Activated T-cell treated with anti-CD3 and anti-CD28 coated beads, Interleukin-2, amount 50 U/mL, for 1 hour (primary cell): ENCODE data around the gene OR10V1.

Experiments used
- DNase-seq: peaks from one replicate; pipeline ENCODE4 v3.0.0-alpha.2; 2020

Gene OR10V1, protein sequence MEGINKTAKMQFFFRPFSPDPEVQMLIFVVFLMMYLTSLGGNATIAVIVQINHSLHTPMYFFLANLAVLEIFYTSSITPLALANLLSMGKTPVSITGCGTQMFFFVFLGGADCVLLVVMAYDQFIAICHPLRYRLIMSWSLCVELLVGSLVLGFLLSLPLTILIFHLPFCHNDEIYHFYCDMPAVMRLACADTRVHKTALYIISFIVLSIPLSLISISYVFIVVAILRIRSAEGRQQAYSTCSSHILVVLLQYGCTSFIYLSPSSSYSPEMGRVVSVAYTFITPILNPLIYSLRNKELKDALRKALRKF

DNA sequence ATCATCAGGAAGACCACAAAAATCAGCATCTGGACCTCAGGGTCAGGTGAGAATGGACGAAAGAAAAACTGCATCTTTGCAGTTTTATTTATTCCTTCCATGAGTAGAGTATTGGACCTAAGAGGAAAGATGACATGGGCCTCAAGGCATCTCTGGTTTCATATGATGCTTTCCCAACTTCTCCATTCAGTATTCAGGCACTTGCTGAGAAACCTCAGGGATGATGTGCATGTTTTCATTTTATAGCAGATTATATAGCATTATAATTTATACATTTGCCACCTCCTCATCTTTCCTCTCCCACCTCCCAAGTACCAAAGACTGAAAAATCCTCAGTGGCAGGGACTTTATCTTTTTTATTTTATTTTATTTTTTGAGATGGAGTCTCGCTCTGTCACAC lies at the start of gene OR10V1:
Gene OR10V1 (minus strand): TSS at position 101 of the 400 bp plus-strand sequence. CDS start 0 bp downstream, at position 101.
- no peak for DNase-seq

DNA sequence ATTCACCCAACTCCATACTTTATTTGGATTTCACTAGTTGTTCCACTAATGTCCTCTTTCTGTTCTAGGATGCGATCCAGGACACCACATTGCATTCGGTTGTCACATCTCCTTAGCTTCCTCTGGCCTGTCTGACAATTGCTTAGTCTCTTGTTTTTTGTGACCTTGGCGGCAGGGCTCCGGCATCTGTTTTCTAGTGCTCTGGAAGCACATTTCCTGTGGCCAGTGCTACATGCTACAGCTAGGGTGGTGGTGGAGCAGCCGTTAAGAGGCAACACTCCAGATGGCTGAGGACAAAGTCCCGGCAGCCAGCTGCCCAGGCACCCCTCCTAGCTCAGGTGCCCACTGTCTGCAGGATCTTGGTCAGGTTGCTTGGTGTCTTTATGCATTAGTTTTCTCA lies 48.3 kb upstream of the OR10V1 start:
- no peak for DNase-seq

DNA sequence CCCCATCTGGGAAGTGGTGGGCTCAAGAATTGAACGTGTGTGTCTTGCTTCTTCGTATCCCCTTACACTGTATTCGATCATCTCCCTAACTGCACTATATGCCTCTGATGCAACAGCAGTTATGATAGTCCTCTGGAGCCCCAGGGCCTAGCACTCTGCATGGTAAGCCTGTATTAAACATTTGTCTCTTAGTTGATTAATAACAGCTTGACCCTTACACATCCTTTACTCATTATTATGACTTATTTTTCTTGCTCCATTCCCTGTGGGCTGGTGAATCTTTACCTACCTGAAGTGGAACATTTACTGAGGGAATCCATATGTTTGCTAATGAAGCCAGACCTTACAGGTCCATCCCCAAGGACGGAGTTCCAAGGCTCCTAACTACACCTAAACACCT lies 47.1 kb upstream of the OR10V1 start:
- no peak for DNase-seq

DNA sequence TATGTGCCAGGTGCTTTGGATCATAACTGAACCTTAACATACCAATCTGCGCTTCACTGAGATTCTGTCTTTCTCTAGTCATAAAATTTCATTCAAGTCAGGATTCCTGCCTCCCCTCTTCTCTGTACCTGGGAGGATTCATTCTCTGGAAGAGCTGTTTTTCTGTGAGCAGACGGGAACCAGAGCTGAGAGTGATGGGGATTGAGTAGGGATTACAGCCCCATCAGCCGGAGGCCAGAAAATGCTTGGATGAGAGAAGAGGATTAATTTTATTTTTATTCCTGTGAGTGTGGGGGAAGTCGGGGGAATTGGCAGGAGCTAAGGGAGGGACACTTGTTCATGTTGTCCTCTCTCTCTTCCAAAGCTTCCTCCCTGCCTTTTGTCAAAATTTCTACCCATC lies 46.3 kb upstream of the OR10V1 start:
- no peak for DNase-seq

DNA sequence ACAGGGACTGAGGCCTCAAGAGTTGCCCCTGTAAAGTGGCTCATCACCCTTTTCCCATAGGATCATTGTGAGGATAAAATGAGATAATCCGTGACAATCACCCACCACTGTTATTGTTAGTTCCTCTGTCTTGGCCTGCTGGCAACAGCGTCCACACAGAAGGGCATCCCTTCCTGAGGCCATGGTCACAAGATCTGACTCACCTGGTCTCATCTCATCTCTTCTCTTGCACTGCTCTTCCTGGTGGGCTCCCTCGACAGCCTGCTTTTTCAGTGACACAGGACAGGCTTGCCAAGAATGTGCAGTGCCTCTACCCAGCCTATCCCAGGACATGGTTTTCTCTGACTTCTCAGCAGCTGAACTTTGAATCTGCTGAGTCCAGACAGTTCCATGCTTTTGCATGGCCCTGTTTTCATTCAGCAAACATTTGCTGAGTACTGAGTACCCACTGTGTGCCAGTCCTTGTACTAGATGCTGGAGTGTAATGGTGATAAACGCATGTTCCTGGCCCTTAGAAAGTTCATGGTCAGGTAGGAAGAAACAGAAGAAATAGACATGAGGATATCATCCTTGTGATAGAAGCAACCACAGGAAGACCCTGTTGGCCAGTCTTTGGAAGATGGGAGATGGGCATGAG lies 44.9 kb upstream of the OR10V1 start:
- DNase-seq = no peak

DNA sequence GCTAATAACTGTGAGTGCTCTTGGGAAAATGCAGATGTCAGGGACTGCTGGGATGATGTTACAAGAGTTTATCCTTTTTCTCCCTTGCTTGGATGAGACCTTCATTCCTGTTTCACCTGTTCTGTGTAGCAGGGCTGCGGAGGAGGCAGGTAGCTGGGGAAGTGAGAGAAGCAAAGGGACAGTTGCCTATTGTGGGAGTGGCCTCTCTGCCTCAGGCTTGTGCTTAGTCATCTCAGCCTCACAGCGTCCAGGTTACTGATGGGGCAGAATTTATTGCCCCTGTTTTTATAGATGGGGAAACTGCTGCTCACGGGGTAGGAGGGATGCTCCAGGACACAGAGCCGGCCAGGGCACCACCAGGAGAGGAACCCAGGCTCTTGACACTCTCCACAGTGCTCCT lies 43.2 kb upstream of the OR10V1 start:
- no peak for DNase-seq

DNA sequence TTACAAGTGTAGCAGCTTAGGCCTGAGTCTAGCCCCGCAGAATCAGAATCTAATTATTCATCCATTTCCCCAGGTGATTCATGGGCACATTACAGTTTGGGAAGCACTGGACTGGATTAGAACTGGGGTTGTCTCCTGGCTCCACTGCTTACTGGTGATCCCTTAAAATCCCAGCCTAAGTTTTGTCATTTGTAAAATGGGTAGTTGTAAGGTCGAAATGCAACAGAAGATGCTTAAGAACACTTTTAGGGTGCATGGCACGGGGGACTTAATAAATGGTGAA lies 42.9 kb upstream of the OR10V1 start:
- DNase-seq = no peak

DNA sequence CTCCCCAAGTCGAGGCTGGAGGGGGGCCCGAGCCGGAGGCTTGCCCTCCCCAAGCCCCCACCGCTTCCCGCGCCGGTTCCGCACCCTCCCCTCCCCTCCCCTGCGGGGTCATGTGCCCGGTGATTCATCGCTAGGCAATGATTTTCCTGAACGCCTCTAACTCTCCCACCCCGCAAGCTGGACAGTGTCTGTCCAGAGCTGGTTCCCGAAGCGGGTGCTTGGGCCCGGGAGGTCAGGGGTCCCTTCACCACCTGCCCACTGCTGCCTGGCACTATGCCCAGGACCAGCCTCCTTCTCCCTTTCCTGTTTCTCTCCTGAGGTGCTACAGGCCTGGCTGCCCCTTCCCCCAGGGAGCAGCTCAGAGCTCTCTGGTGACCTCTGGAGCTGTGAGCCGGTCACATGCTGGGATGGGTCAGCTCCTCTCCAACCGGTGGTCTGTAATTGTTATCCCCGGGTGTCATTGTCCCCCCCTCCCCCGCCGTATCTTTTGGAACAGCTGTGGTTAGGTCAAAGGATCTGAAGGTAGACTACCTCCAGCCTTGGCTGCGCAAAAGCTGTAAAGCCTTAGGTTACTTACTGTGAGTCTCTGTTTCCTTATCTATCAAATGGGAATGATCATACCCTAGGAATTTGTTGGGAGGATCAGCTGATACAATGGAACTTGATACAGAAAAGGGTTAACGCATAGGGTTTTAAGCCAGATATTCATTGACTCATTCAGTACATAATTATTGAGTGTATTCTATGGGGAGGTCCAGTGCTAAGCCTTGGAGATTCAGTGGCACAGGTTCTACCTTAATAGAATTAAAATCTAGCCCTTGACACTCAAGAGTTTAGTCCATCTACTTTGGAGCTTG lies 42.3 kb upstream of the OR10V1 start:
- peak; percentile 63 for DNase-seq

DNA sequence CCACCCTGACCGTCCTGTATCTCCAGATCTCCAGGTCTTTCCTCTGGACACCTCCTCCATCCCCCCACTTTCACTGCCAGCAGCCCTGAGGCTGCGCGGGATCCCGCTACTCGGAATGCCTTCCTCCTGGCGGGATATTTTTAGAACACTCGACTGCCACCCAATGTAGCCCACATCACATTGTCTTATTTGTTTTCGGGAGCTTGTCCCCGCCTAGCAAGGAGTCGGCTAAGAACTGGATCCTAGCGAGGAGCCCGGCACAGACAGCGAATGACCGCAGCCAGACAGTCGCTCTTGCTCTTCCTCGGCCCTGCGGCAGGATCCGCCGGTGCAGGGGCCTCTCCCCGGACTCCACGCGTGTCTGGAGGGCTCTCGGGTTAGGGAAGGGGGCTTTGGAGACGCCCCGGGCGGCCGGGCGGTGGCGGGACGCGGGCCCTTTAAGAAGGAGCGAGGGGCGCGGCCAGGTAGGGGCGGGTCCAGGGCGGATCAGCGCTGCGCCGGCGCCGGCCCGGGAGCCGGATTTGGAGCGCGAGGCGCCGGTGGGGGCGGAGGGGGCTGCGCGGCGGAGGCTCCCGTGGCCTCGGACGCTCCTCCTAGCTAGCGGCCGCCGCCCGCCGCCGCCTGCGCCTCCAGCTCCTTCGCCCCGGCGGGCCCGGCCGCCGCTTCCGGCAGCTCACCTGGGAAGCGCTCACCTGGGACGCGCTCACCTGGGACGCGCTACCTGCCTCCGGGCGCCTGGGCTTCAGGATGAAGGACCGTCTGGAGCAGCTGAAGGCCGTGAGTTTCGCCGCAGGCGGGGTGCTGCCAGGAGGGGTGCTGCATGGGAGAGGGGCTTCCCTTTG lies 41.4 kb upstream of the OR10V1 start, which contains the start of gene STX3:
Gene STX3 (plus strand): TSS at position 518 of the 842 bp plus-strand sequence. CDS start 230 bp downstream, at position 748.
- DNase-seq = peak; percentile 77

DNA sequence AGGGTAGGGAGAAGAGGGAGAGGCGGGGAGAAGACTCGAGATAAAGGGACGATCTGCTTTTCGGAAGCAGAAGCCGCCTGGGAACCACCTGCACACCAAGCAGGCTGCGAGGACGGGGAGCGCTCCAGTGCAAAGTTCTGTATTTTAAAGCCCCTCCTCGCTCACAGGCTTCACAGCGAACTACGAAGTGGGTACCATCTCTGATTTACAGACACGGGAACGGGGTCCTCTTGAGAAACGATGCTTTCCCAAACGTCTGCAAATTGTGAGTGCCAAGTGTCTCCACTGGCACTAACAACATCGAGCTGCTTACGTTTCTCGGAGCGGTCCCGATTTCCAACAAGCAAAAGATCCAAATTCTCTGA lies 40.8 kb upstream of the OR10V1 start:
- DNase-seq = peak; percentile 39

DNA sequence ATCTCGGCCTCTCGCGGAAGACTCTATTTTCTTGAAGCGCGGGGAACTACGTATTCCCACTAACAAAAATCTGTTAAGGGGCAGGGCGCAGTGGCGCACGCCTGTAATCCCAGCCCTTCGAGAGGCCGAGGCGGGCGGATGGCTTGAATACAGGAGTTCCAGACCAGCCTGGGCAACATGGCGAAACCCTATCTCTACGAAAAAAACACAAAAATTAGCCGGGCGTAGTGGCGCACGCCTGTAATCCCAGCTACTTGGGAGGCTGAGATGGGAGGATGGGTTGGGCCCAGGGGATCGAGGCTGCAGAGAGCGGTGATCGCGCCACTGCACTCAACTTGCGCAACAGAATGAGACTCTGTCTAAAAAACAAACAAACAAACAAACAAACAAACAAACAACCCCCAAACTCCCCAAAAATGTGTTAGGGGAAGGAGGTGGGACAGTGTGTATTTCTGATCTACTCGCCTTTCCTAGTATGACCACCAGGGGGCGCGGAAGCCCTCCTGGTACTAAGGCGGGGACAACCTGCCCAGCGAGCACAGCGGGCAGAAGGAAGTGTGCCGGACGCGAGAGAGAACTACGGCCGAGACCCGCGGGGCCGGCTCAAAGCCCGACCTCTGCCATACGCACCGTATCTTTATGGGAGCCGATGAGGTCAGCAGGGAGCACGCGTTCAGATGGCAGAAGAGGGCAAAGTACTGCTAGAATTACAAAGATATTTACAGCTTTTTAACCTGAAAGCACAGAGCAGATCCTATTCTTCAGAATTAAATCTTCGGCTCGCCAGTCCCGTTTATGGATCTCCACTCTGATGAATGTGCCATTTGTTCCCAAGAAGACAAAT lies 40.2 kb upstream of the OR10V1 start:
- peak; percentile 78 for DNase-seq

DNA sequence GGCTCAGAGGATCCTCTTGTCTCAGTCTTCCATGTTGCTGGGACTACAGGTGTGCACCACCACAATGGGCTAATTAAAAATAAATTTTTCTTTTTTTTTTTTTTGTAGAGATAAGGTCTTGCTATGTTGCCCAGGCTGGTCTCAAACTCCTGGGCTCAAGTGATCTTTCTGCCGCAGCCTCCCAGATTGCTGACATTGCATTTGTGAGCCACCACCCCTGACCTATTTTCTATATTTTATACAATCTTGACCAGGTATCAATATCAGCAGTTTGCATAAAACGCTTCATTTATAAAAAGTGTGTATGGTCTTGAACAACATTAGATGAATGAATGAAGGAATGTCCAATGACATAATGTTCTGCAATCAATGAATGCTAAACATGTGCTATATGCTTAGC lies 32.5 kb upstream of the OR10V1 start:
- DNase-seq = no peak

DNA sequence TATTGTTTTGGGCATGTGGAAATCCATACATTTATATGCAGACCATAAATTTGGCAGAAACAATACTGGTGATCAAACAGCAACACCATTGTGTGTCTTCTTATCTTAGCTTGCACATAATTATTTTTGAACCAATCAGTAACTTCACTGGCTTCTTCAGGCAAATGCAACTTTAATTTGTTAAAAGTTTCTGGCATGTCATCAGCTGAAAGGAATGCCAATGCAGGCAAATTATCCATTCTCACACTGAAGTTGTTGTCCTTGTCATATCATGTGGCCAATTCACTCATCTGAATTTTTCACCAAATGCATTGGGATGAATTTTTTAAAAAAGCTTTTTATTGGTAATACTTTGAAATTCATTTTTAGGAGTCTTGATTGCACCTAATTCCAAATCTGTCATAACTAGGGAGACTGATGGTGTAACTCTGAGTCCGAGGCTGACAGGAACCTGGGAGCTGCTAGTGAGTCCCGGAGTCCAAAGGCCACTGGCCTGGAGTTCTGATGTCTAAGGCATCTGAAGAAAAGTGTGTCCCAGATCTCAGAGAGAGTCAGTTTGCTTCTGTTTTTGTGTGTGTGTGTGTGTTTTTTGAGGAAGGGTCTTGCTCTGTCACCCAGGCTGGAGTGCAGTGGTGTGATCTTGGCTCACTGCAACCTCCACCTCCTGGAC lies 17.4 kb upstream of the OR10V1 start:
- DNase-seq = no peak

DNA sequence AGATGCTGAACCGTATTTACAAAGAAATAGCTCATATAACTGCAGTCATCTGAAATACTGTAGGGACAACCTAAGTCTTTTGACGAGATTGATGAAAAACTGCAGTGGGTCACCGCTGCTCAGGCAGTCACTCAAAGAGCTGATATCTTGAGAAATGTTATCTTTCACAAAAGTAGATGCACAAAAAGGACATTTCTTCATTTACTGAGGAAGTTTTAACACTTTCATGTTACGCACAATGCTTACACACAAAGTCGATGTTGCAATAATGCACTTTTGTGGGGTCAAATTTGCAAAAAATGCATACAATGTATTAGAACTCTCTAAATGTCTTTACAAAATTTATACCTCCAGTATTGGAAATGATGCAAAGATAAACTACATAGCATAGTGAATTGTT lies 16.2 kb upstream of the OR10V1 start:
- no peak for DNase-seq

DNA sequence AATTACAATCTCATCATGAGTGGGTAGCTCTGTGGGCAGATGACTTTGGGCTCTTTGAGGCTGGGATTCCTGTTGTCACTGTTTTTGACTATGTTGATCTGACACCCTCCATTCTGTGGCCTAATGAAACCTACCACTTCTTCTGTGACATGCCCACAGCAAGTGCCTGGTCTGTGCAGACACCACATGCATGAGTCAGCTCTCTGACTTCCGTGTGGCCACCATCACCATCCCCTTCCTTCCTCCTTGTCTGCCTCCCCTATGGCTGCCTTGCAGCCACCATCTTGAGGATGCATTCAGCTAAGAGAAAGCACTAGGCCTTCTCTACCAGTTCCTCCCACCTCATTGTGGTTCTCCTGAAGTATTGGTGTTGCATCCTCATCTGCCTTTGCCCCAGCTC lies 15.3 kb upstream of the OR10V1 start:
- no peak for DNase-seq

DNA sequence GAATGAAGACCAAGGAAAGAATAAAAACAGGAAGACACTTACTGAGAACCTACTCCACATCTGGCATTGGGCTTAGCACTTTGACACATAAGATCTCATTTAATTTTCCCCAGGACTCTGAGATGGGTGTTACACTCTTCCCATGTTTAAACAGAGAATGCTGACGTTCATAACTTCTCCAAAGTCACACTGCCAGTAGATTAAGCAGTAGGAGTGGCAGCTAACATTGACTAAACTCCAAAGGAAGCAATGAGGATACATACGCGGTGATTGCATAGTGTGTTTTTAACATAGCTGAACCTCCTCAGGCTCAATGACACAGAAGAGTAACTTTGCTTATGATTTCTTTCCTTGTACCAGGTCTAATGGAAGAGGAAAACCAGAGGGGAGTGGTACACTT lies 14.5 kb upstream of the OR10V1 start:
- no peak for DNase-seq

DNA sequence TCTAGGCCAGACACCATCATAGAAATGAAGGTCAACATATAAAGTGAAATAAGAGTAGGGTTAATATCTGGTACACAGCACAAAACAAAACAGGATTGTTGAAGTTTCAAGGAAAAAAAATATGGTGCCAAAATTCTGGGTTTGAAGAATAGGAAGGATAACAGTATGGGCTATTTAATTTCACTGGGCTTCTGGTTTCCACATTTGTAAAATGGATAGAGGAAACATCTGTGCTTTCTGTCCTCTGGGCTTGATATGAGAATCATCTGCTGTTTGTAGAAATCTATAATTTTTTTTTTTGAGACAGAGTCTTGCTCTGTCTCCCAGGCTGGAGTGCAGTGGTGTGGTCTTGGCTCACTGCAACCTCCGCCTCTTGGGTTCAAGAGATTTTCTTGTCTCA lies 13.8 kb upstream of the OR10V1 start:
- DNase-seq = no peak

DNA sequence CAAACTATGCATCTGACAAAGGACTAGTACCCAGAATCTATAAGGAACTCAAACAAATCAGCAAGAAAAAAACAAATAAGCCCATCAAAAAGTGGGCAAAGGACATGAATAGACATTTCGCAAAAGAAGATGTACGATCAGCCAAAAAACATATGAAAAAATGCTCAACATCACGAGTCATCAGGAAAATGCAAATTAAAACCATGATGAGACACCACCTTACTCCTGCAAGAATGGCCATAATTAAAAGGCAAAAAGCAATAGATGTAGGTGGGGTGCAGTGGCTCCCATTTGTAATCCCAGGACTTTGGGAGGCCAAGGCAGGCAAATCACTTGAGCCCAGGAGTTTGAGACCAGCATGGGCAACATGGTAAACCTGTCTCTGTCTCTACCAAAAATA lies 10.4 kb upstream of the OR10V1 start:
- no peak for DNase-seq

DNA sequence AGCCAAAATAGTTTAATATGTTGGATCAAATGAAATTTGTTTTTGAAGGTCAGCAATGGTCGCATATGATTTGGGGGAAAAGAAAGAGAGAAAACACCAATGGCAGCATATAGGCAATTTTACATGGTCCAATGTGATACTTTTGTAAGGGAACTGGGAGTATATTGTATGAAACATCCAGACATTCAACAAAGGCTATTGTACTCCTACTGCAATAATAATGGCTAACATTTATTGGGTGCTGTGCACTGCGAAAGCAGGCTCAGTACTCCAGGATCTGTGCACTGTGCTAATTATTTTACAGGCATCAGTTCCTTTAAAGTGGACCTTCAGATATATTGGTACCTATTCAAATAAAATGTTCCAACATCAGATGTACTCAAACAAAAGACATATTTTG lies 5.9 kb upstream of the OR10V1 start:
- no peak for DNase-seq

DNA sequence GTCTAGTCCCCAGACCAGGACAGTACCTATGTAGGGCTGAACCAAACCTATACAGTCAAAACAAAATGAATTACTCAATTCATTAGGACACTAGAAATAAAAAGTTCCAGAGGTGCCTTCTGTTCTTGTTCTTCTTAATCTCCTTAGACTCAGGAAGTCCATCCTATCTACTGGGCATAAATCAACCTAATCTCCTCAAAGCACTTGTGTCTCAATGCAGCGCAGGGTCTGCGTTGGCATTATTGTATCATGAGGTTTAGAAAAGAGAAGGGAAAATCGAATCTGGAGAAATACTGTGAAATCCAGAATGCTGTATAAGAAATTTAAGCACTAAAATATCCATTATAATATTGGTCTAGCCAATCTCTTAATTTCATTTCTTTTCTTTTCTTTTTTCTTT lies 2.4 kb upstream of the OR10V1 start:
- no peak for DNase-seq

DNA sequence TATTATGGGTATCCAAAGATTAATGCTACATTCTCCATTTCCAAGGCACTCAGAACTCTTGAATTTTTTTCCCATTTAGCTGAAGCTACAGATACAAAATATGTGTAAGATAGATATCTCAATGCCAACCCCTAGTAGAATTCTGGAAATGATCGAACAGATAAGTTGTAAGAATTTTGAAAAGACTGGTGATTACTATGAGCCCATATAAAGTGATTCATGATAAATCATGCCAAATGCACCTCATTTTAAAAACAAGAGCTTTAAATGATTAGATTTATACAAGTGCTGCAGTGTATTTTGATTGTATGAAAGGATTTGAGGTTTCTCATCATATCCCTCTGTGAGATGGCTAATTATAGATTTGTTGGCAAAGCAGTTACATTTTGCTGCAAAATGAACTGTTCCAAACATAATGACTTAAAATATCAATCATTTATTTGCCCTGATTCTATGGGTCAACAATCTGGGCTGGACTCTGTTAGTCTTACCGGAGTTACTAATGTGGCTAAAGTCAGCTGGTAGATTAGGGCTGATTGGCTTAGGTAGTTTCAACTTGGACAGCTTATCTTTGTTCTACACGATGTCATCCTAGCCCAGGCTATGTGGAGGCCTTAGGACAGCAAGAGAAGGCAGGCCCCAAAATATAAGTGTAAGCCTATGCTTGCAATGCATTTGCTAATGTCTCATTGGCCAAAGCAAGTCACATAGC lies 3.4 kb downstream of the OR10V1 start:
- DNase-seq = no peak
